SK-N-SH (cell line): ENCODE data around the gene OR52B6.

ENCODE experiments used
- CTCF ChIP-seq: fragments of 200-600 bp; sonication (generic); IDR thresholded peaks from 2 replicates; pipeline ENCODE4 v1.6.1; 2017; ENCODE audit warnings: antibody characterized with exemption, mild to moderate bottlenecking, moderate library complexity
- POLR2AphosphoS5 ChIP-seq: IDR thresholded peaks from 2 replicates; pipeline ENCODE4 v1.6.1; 2012; ENCODE audit warnings: low read depth, low read length

- TF ChIP-seq POLR2AphosphoS5 (no peak), CTCF (peak; percentile 90)
These were observed 19.7 kb downstream of the OR52B6 start for GRCh38 chr11:5600374-5600851.
